ENCODE measurements around the gene SCUBE2.

DNA sequence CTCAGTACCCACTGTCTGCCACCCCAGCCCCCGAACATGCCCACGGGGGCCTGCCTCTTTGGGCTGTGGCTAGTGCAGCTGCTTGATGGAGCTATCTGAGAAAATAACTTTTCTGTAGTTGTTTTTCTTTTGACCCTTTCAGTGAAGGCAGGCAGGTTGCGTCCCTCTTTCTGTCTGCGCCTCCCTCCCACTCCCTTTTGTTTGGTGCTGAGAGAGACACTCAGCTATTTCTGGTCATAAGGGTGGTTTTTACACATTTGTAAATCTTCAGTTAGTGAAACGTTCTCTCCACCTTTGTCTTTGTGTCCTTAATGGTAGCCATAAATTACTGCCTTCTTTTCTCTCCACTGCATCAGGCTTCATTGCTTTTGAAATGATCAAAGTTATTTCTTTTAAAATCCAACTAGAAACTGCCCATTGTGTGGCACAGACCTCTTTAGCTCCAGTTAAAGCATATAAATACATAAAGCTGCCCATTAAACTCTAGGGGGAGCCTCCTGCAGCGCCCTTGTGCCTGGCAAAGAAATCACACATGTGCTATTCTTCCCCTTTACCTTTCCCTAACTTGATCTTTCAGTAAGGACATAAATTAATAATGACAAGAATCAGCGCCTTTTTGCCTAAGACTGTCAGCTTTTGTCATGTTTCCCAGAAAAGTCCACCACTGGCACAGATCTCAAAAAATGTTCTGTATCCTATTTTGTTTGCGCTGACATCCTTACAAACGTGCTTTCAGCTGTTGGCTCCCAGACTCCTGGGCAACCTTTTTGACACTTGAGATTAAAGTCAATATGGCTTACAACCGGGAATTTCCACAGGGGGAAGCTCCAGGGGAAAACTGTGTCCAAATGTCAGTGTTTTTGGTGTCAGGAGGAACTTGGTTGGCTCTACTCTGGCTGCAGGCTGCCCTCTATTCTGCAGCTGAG is 1.7 kb upstream of the SCUBE2 start:
- TF ChIP-seq, protein P1, sequence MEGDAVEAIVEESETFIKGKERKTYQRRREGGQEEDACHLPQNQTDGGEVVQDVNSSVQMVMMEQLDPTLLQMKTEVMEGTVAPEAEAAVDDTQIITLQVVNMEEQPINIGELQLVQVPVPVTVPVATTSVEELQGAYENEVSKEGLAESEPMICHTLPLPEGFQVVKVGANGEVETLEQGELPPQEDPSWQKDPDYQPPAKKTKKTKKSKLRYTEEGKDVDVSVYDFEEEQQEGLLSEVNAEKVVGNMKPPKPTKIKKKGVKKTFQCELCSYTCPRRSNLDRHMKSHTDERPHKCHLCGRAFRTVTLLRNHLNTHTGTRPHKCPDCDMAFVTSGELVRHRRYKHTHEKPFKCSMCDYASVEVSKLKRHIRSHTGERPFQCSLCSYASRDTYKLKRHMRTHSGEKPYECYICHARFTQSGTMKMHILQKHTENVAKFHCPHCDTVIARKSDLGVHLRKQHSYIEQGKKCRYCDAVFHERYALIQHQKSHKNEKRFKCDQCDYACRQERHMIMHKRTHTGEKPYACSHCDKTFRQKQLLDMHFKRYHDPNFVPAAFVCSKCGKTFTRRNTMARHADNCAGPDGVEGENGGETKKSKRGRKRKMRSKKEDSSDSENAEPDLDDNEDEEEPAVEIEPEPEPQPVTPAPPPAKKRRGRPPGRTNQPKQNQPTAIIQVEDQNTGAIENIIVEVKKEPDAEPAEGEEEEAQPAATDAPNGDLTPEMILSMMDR (IDR thresholded peaks at IDR 0.05) = no peak
- TF ChIP-seq POLR2A (IDR thresholded peaks at IDR 0.05) = no peak
- no peak for TF ChIP-seq POLR2AphosphoS5 (IDR thresholded peaks at IDR 0.05)
- TF ChIP-seq EP300 (IDR thresholded peaks at IDR 0.05) = no peak

All from sigmoid colon (tissue), 4 donors.